ENCODE measurements around the gene PRKAR1B. TPM values are rescaled to one million over a fixed set of nuclear protein-coding genes. Genes with fewer than 3 reads are reported as not detected.

The PRKAR1B gene
- total RNA-seq, 1 donor from 2014 or later, result 11.8 TPM

- no peak overlapping the region for H3K27ac ChIP-seq
- H3K4me3 ChIP-seq, result no peak overlapping the region
- no peak for DNase-seq (ENCODE audit: low spot score)
- no peaks in the 10 kb centered on the region for H3K9me3 ChIP-seq (ENCODE audit: low read depth)
- H3K36me3 ChIP-seq, result no peaks in the 10 kb centered on the region
- no peak overlapping the region for H3K4me2 ChIP-seq
- no peak for TF ChIP-seq EZH2 (IDR thresholded peaks at IDR 0.05)
- no peak for TF ChIP-seq CTCF (IDR thresholded peaks at IDR 0.05)
- TF ChIP-seq EZH2phosphoT487 (IDR thresholded peaks at IDR 0.05), result no peak
- H3K27me3 ChIP-seq, result no peaks in the 10 kb centered on the region
- no peaks in the 10 kb centered on the region for H3K4me1 Mint-ChIP-seq
- no peaks in the 10 kb centered on the region for H3K4me1 ChIP-seq
- peaks cover 6% of the 10 kb centered on the region for H3K36me3 Mint-ChIP-seq
- no peak overlapping the region for H3K4me3 Mint-ChIP-seq
- H3K27me3 Mint-ChIP-seq (ENCODE audit: insufficient read depth, low read depth), result peaks cover 6% of the 10 kb centered on the region
- H3K27ac Mint-ChIP-seq, result no peak overlapping the region
- H3K9ac ChIP-seq, result no peak overlapping the region
- H3F3A ChIP-seq (ENCODE audit: low read depth), result no peaks in the 10 kb centered on the region
- peaks cover 11% of the 10 kb centered on the region for H3K9me3 Mint-ChIP-seq
- no peaks in the 10 kb centered on the region for H3K79me2 ChIP-seq (ENCODE audit: low read depth)
- H2AFZ ChIP-seq (replicated peaks), result no peak overlapping the region
- H4K20me1 ChIP-seq (ENCODE audit: low read depth), result no peaks in the 10 kb centered on the region
These were observed 80.6 kb downstream of the PRKAR1B start for GRCh38 chr7:646487-646886.

- no peak overlapping the region for H3K4me3 ChIP-seq
- no peaks in the 10 kb centered on the region for H3K27me3 ChIP-seq
- H3K36me3 ChIP-seq, result no peaks in the 10 kb centered on the region
- H3K9me3 ChIP-seq (ENCODE audit: low read depth), result no peaks in the 10 kb centered on the region
- no peaks in the 10 kb centered on the region for H4K20me1 ChIP-seq (ENCODE audit: low read depth)
- H3K4me3 Mint-ChIP-seq, result no peak overlapping the region
- H3K9me3 Mint-ChIP-seq, result peaks cover 16% of the 10 kb centered on the region
- H3K4me1 ChIP-seq, result no peaks in the 10 kb centered on the region
- no peak overlapping the region for H2AFZ ChIP-seq (replicated peaks)
- no peak overlapping the region for H3K4me2 ChIP-seq
- no peak overlapping the region for H3K27ac Mint-ChIP-seq
- no peak overlapping the region for H3K27ac ChIP-seq
- peaks cover 6% of the 10 kb centered on the region for H3K36me3 Mint-ChIP-seq
- no peak overlapping the region for H3K9ac ChIP-seq
- no peaks in the 10 kb centered on the region for H3F3A ChIP-seq (ENCODE audit: low read depth)
- TF ChIP-seq CTCF (IDR thresholded peaks at IDR 0.05) (no peak), EZH2phosphoT487 (IDR thresholded peaks at IDR 0.05) (no peak), EZH2 (IDR thresholded peaks at IDR 0.05) (no peak)
- DNase-seq (ENCODE audit: low spot score), result no peak
- peaks cover 6% of the 10 kb centered on the region for H3K27me3 Mint-ChIP-seq (ENCODE audit: insufficient read depth, low read depth)
- no peaks in the 10 kb centered on the region for H3K4me1 Mint-ChIP-seq
- no peaks in the 10 kb centered on the region for H3K79me2 ChIP-seq (ENCODE audit: low read depth)
These were observed 81.5 kb downstream of the PRKAR1B start for GRCh38 chr7:645606-646005.

GRCh38 chr7:644381-645305 is 82.4 kb downstream of the PRKAR1B start:
- TF ChIP-seq EZH2phosphoT487 (IDR thresholded peaks at IDR 0.05) (no peak), CTCF (IDR thresholded peaks at IDR 0.05) (no peak), EZH2 (IDR thresholded peaks at IDR 0.05) (no peak)
- Mint-ChIP-seq H3K9me3 (peaks cover 16% of the 10 kb centered on the region), H3K4me3 (no peak overlapping the region), H3K4me1 (no peaks in the 10 kb centered on the region), H3K27me3 (ENCODE audit: insufficient read depth, low read depth) (peaks cover 6% of the 10 kb centered on the region), H3K27ac (no peak overlapping the region), H3K36me3 (peaks cover 6% of the 10 kb centered on the region)
- DNase-seq (ENCODE audit: low spot score), result no peak
- H3K79me2 ChIP-seq (ENCODE audit: low read depth), result no peaks in the 10 kb centered on the region
- H3K36me3 ChIP-seq, result no peaks in the 10 kb centered on the region
- no peak overlapping the region for H3K9ac ChIP-seq
- no peak overlapping the region for H3K4me3 ChIP-seq
- no peak overlapping the region for H2AFZ ChIP-seq (replicated peaks)
- H3K4me1 ChIP-seq, result no peaks in the 10 kb centered on the region
- no peaks in the 10 kb centered on the region for H3K9me3 ChIP-seq (ENCODE audit: low read depth)
- H3F3A ChIP-seq (ENCODE audit: low read depth), result no peaks in the 10 kb centered on the region
- no peaks in the 10 kb centered on the region for H3K27me3 ChIP-seq
- H3K4me2 ChIP-seq, result no peak overlapping the region
- H3K27ac ChIP-seq, result no peak overlapping the region
- no peaks in the 10 kb centered on the region for H4K20me1 ChIP-seq (ENCODE audit: low read depth)
